Erythroblast (primary cell): ENCODE measurements around the gene CBX2.

Source experiments
- GATA1 ChIP-seq: IDR thresholded peaks from 2 replicates; pipeline ENCODE4 v1.6.1; 2011; ENCODE audit warnings: low read depth, mild to moderate bottlenecking, control low read depth, low read length, moderate library complexity
- POLR2A ChIP-seq: IDR thresholded peaks from 2 replicates; pipeline ENCODE4 v1.6.1; 2011; ENCODE audit warnings: mild to moderate bottlenecking, low read length

GRCh38 chr17:79796444-79796762, 18.5 kb downstream of the CBX2 start:
- TF ChIP-seq POLR2A (no peak), GATA1 (no peak)
